ENCODE measurements around the gene PPP2R5C. TPM values are rescaled to one million over a fixed set of nuclear protein-coding genes. Genes with fewer than 3 reads are reported as not detected.

The PPP2R5C gene
- total RNA-seq, 1 experiment from 2014 or later: 96.1 TPM

GRCh38 chr14:101808020-101808641 is 46.6 kb downstream of the PPP2R5C start:
- H3K4me1 ChIP-seq (ENCODE audit: insufficient read depth, low read length): peaks cover 37% of the 10 kb centered on the region
- TF ChIP-seq EZH2 (IDR thresholded peaks at IDR 0.05; ENCODE audit: low read length, unreplicated experiment) (no peak), CTCF (conservative IDR thresholded peaks at IDR 0.05; ENCODE audit: low read depth, low read length) (peak; percentile 36; the same call in 1 of the 2 replicates)
- ATAC-seq: no peak

GRCh38 chr14:101808894-101809670 is 47.6 kb downstream of the PPP2R5C start:
- intact Hi-C loops (cut with micrococcal nuclease): loop anchor here (2.0 kb wide), 1 partner anchor 16 kb away; no protein-coding TSS in a partner anchor
- no peaks in the 10 kb centered on the region for H3F3A ChIP-seq (ENCODE audit: low read length, unreplicated experiment)
- no peak for TF ChIP-seq EZH2 (IDR thresholded peaks at IDR 0.05; ENCODE audit: low read length, unreplicated experiment)
- no peaks in the 10 kb centered on the region for H3K27me3 ChIP-seq (ENCODE audit: low read length)
- H3K79me2 ChIP-seq (ENCODE audit: low read length): peaks cover 38% of the 10 kb centered on the region
- H3K4me3 ChIP-seq (ENCODE audit: low read length): peak overlapping the region; percentile 72
- no peaks in the 10 kb centered on the region; the same call in 1 of the 2 replicates for H3K36me3 ChIP-seq (ENCODE audit: low read depth, low read length)
- H3K9me3 ChIP-seq (ENCODE audit: low read length): no peaks in the 10 kb centered on the region
- H3K4me2 ChIP-seq (ENCODE audit: low read length): peak overlapping the region; percentile 84
- POLR2A ChIA-PET (ENCODE audit: unreplicated experiment): interaction anchor here (0.5 to 1.0 kb wide), 14 partner anchors 10 to 719 kb away, joined by 3 to 10 read pairs (median 4); no protein-coding TSS in a partner anchor
- BruUV-seq (replicated peaks): no TSS peak
- H3K4me1 ChIP-seq (ENCODE audit: insufficient read depth, low read length): peaks cover 46% of the 10 kb centered on the region
- peak overlapping the region; percentile 81; the same call in 1 of the 2 replicates for H2AFZ ChIP-seq (ENCODE audit: low read length)
- ATAC-seq (no peak), DNase-seq (no peak)
- H3K27ac ChIP-seq (ENCODE audit: low read length): peak overlapping the region; percentile 98
- H3K9ac ChIP-seq (ENCODE audit: low read length): peak overlapping the region; percentile 93
- peaks cover 24% of the 10 kb centered on the region for H4K20me1 ChIP-seq (ENCODE audit: low read length)
- H3K9me2 ChIP-seq (replicated peaks; ENCODE audit: low read length): no peaks in the 10 kb centered on the region
- CTCF ChIA-PET: interaction anchor here (0.6 to 1.6 kb wide), 2 partner anchors 38 to 113 kb away, joined by 3 to 8 read pairs; no protein-coding TSS in a partner anchor

More at GRCh38 chr14:101808020-101808641, 46.6 kb downstream of the PPP2R5C start:
- H3K9me2 ChIP-seq (replicated peaks; ENCODE audit: low read length): no peaks in the 10 kb centered on the region
- no peaks in the 10 kb centered on the region; the same call in 1 of the 2 replicates for H3K36me3 ChIP-seq (ENCODE audit: low read depth, low read length)
- no peak for DNase-seq
- no peaks in the 10 kb centered on the region for H3K9me3 ChIP-seq (ENCODE audit: low read length)
- H3K9ac ChIP-seq (ENCODE audit: low read length): no peak overlapping the region
- intact Hi-C loops (cut with micrococcal nuclease): loop anchor here (2.0 kb wide), 1 partner anchor 15 kb away; no protein-coding TSS in a partner anchor
- no peak overlapping the region for H2AFZ ChIP-seq (ENCODE audit: low read length)
- BruUV-seq (replicated peaks): no TSS peak
- no peaks in the 10 kb centered on the region for H3F3A ChIP-seq (ENCODE audit: low read length, unreplicated experiment)
- CTCF ChIA-PET: interaction anchor here (0.6 kb wide), 1 partner anchor 43 kb away, joined by 3 read pairs; no protein-coding TSS in a partner anchor
- POLR2A ChIA-PET (ENCODE audit: unreplicated experiment): interaction anchor here (0.6 kb wide), 1 partner anchor 9 kb away, joined by 4 read pairs; no protein-coding TSS in a partner anchor
- no peak overlapping the region for H3K4me3 ChIP-seq (ENCODE audit: low read length)
- H3K27ac ChIP-seq (ENCODE audit: low read length): 0 out of 2 replicates have a peak overlapping the region, but pooled peaks have one; percentile 5
- peak overlapping the region; percentile 10; the same call in 1 of the 2 replicates for H3K4me2 ChIP-seq (ENCODE audit: low read length)
- H3K79me2 ChIP-seq (ENCODE audit: low read length): peaks cover 29% of the 10 kb centered on the region
- peaks cover 14% of the 10 kb centered on the region for H4K20me1 ChIP-seq (ENCODE audit: low read length)
- H3K27me3 ChIP-seq (ENCODE audit: low read length): no peaks in the 10 kb centered on the region

- peak overlapping the region; percentile 98 for H3K27ac ChIP-seq (ENCODE audit: low read length)
- ATAC-seq: peak; percentile 92
- ChIA-PET CTCF (interaction anchor here (0.6 to 1.6 kb wide), 2 partner anchors 39 to 114 kb away, joined by 3 to 8 read pairs; no protein-coding TSS in a partner anchor), POLR2A (ENCODE audit: unreplicated experiment) (interaction anchor here (0.5 to 1.0 kb wide), 13 partner anchors 25 to 718 kb away, joined by 3 to 10 read pairs (median 4); no protein-coding TSS in a partner anchor)
- H2AFZ ChIP-seq (ENCODE audit: low read length): peak overlapping the region; percentile 81
- H3K9me2 ChIP-seq (replicated peaks; ENCODE audit: low read length): no peaks in the 10 kb centered on the region
- no peaks in the 10 kb centered on the region; the same call in 1 of the 2 replicates for H3K36me3 ChIP-seq (ENCODE audit: low read depth, low read length)
- H3F3A ChIP-seq (ENCODE audit: low read length, unreplicated experiment): no peaks in the 10 kb centered on the region
- H3K4me3 ChIP-seq (ENCODE audit: low read length): peak overlapping the region; percentile 72
- no peaks in the 10 kb centered on the region for H3K9me3 ChIP-seq (ENCODE audit: low read length)
- peak overlapping the region; percentile 93 for H3K9ac ChIP-seq (ENCODE audit: low read length)
- intact Hi-C loops (cut with micrococcal nuclease): loop anchor here (2.0 to 5.0 kb wide), 2 partner anchors 17 to 38 kb away; no protein-coding TSS in a partner anchor
- TF ChIP-seq EZH2phosphoT487 (IDR thresholded peaks at IDR 0.05; ENCODE audit: borderline replicate concordance, low read length): no peak
- no peak for TF ChIP-seq EZH2 (IDR thresholded peaks at IDR 0.05; ENCODE audit: low read length, unreplicated experiment)
- no peak for TF ChIP-seq CTCF (conservative IDR thresholded peaks at IDR 0.05; ENCODE audit: low read depth, low read length)
- H3K79me2 ChIP-seq (ENCODE audit: low read length): peaks cover 46% of the 10 kb centered on the region
- H3K4me2 ChIP-seq (ENCODE audit: low read length): peak overlapping the region; percentile 84
- peak; percentile 93 for DNase-seq
- peaks cover 50% of the 10 kb centered on the region for H3K4me1 ChIP-seq (ENCODE audit: insufficient read depth, low read length)
- H3K27me3 ChIP-seq (ENCODE audit: low read length): no peaks in the 10 kb centered on the region
- TSS peak; percentile 95 for BruUV-seq (replicated peaks)
- peaks cover 31% of the 10 kb centered on the region for H4K20me1 ChIP-seq (ENCODE audit: low read length)
These were observed 48.4 kb downstream of the PPP2R5C start for GRCh38 chr14:101809671-101810514.
